NCI-H345 treated with DMSO at 0.1 percent for 48 hours (cell line): ENCODE results near the gene FAM72C.
"Not testable (repeated sequence)": the region's sequence is repeated elsewhere in the genome, so short reads cannot be mapped to it uniquely, and the experiment has no call there.

Experiments
- DNase-seq: peaks from one replicate; lab custom pipeline; 2025; ENCODE audit not compliant: unreplicated experiment; lab: John Stamatoyannopoulos, UW

The FAM72C gene

DNA sequence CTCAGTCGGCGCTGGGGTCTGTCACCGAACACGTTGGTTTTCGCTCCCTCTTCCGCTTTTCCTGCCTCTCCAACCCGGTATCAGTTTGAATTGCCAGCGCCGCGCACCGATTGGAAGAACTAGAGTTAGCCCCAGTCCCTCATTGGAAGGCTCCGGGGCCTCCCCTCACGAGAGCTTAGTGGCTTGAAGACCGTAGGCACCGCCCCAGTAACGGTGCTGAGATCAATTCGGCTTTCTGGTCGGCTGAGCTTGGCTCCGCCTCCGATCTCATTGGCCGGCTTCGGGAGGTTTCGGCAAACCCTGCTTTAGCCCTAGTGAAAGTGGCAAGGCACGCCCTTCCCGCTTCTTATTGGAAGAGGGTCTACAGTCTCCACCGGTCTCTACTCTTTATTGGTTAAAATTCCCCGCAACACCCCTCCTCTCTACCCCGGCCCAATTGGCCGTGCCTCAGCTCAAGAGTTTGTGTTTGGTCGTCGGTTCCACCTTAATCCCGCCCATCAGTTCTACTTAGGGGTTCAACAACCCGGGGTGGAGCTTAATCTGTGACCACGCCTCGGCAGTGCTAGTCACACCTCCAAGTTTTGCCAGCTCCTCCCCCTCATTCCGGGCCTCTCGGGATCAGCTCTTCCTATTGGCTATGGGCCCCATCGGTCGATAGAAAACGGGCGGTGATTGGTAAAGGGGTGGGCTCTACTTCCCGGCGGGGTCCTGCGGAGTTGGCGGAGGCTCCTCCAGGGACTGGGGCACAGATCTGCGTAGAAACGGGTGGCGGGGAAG lies at the start of gene FAM72C:
TSS of gene FAM72C (minus strand) at position 63 of the 777 bp plus-strand sequence. CDS start 845 bp downstream, outside the sequence.
- not testable (repeated sequence) for DNase-seq

DNA sequence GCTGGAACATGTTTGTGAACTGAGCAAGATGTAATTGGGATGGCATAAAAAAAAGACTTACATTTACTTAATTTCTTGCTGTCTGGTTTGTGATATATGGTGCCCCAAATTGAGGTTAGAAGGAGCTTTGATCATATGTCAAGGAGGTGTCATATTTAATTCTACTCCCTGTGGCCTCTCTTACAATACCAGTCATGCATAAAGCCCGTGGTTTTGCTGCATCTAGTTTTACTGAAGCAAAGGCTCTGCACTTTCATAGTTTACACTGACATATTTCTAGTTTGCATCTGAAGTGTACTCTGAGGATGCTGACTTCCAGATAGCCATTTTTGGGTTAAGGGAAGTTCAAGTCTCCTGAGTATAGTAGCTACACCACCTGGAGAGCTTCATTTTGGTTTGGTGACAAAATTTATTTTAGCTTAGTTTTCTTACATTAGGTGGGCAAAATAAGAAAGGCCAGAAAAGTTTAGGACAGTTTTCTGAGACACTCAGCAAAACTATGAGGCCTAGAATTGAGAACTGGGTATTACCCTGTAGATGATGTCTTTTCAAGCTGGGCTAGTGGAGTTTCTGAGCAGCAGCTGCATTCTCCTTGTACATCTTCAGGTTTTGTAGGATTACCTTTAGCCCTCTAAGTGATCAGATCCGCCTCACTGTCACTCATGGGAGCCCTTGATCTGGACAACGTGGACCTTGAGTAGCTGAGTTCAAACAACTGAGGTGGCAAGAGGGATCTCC lies 48.4 kb upstream of the FAM72C start:
- not testable (repeated sequence) for DNase-seq

GRCh38 chr1:144019101-144019500 lies 47.3 kb upstream of the FAM72C start:
- DNase-seq: not testable (repeated sequence)

GRCh38 chr1:144015180-144015966 lies 43.6 kb upstream of the FAM72C start:
- DNase-seq: not testable (repeated sequence)

GRCh38 chr1:144014528-144014927 lies 42.7 kb upstream of the FAM72C start:
- DNase-seq: not testable (repeated sequence)

DNA sequence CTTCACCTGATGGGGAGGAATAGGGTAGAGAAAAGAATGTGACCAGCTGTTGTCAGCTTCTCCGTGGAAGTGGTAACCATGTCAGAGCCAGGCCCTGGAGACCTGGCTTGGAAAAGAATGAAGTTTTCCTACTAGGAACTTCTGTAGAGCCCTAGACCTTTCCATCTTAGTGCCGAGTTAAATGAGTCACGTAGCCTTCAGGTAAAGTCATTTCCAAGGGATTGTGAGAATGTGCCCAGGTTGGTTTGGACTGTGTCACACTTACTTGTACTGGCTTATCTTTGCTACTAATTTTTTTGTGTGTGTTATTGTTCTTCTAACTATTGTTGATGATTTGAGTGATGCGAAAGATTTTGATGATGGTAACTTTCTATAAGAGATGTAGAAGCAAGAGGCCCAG lies 42.3 kb upstream of the FAM72C start:
- not testable (repeated sequence) for DNase-seq

DNA sequence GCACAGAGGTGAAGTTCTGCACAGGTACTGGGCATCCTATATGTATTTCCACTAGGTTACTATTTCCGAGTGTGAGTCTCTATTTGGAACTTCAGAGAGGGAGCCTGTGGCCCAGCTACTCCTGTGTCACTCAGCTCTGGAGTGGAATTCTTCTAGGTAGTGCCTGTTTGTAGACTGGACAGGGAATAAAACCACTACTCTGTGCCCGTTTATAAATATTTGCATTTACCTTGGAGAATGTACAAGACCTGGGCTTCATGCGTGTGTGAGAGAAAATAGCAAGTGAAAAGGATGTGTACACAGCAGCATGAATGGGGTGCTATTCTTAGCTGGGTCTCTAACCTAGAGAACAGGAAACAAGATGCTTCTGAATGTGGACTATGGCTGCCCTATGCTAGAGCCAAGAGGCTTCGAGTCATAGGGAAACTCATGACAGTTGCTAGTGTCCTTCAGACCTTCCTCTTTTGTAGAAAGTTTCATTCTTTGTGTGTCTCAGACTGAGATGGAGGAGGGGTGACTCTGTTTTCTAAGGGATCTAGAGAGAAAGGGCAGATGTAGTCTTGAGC lies 40.5 kb upstream of the FAM72C start:
- DNase-seq: not testable (repeated sequence)

GRCh38 chr1:144009410-144009809 lies 37.6 kb upstream of the FAM72C start:
- DNase-seq: not testable (repeated sequence)

DNA sequence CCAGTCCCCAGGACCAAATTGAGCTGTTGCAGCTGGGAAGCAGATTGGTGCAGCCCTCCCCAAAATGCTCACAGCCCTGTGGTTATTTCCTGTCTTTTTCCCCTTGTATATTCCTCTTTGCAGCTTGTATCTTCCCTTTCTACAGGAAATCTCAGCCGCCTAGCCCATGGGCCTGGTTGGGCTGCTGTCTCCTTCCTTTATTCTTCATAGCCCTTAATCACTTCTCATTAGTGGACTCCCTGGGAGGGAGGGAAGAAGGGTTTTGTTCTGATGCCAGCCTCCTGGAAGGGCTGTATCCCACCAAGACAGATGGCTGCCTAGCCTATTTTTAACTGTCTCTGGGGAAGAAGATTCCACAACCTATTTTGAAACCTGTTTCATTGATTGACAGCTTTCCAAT lies 32.5 kb upstream of the FAM72C start:
- not testable (repeated sequence) for DNase-seq

GRCh38 chr1:144003306-144004029 lies 31.7 kb upstream of the FAM72C start:
- DNase-seq: not testable (repeated sequence)

DNA sequence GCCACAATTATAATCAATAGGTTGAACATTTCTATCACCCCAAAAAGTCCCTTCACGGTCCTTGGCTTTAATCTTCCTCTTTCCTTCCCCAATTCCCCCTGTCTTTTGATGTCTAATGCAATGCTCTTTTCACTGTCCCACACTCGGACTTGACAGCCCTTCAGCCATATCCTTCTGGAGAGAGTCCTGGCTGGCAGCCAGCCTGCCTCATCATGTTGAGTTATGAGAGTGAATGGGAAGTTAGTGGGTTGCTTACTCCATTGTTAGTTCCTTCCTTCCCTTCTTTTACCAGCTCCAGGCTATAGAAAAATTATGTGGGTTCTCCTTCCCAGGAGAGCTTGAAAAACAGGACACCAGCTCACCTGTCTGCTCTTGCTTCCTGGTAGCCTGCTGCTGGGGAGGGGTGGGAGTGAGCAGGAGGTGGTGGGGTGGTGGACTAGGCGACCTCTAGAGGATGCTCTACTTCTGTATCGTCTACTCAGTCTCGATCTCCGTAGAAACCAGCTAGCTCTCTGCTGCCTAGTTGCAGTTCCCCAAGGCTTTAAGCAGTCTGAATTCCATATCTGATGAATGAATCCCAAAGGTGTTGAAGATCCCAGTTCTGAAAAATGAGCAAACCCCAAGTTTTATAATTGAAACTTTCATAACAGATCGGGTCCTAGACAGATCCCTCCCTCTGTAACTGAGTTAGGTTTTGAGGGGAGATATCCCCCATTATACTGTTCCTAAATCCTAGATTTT lies 30.5 kb upstream of the FAM72C start:
- DNase-seq: not testable (repeated sequence)

GRCh38 chr1:144001077-144001476 lies 29.3 kb upstream of the FAM72C start:
- DNase-seq: not testable (repeated sequence)

GRCh38 chr1:143996020-143996419 lies 24.2 kb upstream of the FAM72C start:
- not testable (repeated sequence) for DNase-seq

DNA sequence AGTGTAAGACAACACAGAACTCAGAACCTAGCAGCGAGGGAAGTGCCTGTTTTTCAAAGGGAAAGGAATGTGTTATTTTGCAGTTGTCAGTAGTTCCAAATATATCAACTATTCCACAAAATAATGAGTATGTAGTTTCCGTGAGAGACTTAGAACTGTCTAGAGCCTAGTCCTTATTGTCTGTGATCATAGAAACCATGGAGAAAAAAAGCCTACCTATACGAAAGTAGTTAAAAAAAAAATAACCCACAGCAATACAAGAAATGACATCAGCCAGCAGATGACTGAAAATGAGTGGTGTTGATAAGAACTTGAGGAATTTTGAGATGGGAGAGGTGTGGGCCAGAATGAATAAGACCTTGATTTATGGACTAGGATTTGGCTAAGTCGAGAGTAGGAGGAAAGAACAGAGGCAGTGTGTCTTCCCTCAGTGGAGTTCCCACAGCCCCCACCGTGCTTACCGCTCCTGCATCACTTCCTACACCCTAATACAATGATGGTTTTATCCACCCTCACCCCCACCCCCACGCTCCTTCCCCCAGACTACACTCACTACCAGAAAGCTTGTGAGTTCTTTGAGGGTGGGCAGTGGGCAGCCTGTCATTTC lies 21.6 kb upstream of the FAM72C start:
- DNase-seq: not testable (repeated sequence)

- DNase-seq: not testable (repeated sequence)
Observed at GRCh38 chr1:143990699-143991098, 18.9 kb upstream of the FAM72C start.

DNA sequence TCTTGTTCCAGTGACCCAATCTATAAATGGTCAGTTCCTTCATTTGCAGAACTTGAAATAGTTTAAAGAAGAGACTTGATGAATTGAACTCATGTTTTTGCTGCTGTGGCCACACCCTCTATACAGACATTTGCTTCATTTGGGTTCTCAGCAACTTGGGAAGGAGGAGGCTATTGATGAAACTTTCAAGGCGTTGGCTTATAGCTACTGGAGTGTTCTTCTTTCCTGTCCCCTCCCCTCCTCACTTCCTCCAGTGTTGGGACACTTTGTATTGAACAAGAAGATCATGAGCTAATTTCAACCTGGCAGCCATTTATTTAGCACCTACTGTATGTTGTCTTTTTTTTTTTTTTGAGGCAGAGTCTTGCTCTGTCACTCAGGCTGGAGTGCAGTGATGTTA lies 17.9 kb upstream of the FAM72C start:
- not testable (repeated sequence) for DNase-seq

DNA sequence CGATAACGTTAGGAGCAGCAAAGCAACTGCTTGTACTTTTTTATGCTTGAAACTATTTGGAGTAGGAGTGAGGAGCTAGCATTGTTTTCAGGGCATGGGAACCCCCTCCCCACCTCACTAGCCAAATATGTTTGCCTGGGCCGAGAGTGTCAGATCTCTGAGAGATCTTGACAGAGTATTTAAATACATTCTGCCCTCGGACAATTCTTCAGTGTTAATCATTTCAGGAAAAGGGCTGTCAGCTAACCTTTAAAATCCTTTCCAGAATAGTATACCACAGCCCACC lies 17.6 kb upstream of the FAM72C start:
- not testable (repeated sequence) for DNase-seq

- not testable (repeated sequence) for DNase-seq
Observed at GRCh38 chr1:143988602-143989426, 17.0 kb upstream of the FAM72C start.
